ENCODE measurements around the gene ADRA2B.

DNA sequence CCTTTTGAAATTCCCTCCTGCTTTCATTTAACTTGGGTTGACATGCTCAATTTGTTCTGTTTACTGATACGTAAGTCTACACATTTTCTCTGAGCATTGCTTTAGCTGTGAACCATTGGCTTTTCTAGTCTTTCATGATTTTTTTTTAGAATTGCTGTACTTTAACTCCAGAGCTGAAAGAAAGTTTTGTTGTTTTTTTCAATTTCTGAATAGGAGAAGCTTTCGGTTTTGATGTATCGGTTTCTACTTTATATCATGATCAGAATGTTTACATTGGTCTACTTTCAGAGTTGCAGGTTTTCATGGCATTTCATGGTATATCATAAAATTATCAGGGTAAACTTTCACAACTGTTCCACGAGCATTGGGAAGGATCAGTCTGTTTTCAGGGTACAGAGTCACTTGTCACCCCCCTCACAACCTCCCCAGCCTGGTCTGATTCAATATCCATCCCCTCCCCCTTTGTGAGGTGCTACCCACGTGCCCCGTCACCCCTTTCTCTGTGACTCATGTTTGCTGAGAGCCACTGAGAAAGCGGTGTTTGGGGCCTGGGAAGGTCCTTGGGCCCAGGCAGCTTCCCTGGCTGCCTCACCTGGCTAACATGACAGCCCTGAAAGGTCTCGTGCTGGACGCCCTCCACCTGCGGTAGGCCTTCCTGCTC is 14.9 kb upstream of the ADRA2B start:
- TF ChIP-seq, protein P1, sequence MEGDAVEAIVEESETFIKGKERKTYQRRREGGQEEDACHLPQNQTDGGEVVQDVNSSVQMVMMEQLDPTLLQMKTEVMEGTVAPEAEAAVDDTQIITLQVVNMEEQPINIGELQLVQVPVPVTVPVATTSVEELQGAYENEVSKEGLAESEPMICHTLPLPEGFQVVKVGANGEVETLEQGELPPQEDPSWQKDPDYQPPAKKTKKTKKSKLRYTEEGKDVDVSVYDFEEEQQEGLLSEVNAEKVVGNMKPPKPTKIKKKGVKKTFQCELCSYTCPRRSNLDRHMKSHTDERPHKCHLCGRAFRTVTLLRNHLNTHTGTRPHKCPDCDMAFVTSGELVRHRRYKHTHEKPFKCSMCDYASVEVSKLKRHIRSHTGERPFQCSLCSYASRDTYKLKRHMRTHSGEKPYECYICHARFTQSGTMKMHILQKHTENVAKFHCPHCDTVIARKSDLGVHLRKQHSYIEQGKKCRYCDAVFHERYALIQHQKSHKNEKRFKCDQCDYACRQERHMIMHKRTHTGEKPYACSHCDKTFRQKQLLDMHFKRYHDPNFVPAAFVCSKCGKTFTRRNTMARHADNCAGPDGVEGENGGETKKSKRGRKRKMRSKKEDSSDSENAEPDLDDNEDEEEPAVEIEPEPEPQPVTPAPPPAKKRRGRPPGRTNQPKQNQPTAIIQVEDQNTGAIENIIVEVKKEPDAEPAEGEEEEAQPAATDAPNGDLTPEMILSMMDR (IDR thresholded peaks at IDR 0.05) = no peak
- TF ChIP-seq, protein P2, sequence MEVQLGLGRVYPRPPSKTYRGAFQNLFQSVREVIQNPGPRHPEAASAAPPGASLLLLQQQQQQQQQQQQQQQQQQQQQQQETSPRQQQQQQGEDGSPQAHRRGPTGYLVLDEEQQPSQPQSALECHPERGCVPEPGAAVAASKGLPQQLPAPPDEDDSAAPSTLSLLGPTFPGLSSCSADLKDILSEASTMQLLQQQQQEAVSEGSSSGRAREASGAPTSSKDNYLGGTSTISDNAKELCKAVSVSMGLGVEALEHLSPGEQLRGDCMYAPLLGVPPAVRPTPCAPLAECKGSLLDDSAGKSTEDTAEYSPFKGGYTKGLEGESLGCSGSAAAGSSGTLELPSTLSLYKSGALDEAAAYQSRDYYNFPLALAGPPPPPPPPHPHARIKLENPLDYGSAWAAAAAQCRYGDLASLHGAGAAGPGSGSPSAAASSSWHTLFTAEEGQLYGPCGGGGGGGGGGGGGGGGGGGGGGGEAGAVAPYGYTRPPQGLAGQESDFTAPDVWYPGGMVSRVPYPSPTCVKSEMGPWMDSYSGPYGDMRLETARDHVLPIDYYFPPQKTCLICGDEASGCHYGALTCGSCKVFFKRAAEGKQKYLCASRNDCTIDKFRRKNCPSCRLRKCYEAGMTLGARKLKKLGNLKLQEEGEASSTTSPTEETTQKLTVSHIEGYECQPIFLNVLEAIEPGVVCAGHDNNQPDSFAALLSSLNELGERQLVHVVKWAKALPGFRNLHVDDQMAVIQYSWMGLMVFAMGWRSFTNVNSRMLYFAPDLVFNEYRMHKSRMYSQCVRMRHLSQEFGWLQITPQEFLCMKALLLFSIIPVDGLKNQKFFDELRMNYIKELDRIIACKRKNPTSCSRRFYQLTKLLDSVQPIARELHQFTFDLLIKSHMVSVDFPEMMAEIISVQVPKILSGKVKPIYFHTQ (CRISPR knock-in tag; IDR thresholded peaks at IDR 0.05) = no peak
- no peak for TF ChIP-seq ZBTB21 (CRISPR knock-in tag; IDR thresholded peaks at IDR 0.05; ENCODE audit: borderline replicate concordance)
- TF ChIP-seq MXD4 (CRISPR knock-in tag; IDR thresholded peaks at IDR 0.05; ENCODE audit: borderline replicate concordance) = no peak
- TF ChIP-seq, protein P3, sequence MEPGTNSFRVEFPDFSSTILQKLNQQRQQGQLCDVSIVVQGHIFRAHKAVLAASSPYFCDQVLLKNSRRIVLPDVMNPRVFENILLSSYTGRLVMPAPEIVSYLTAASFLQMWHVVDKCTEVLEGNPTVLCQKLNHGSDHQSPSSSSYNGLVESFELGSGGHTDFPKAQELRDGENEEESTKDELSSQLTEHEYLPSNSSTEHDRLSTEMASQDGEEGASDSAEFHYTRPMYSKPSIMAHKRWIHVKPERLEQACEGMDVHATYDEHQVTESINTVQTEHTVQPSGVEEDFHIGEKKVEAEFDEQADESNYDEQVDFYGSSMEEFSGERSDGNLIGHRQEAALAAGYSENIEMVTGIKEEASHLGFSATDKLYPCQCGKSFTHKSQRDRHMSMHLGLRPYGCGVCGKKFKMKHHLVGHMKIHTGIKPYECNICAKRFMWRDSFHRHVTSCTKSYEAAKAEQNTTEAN (CRISPR knock-in tag; IDR thresholded peaks at IDR 0.05) = no peak
- TF ChIP-seq ZNF121 (CRISPR knock-in tag; IDR thresholded peaks at IDR 0.05) = no peak
- TF ChIP-seq, protein P4, sequence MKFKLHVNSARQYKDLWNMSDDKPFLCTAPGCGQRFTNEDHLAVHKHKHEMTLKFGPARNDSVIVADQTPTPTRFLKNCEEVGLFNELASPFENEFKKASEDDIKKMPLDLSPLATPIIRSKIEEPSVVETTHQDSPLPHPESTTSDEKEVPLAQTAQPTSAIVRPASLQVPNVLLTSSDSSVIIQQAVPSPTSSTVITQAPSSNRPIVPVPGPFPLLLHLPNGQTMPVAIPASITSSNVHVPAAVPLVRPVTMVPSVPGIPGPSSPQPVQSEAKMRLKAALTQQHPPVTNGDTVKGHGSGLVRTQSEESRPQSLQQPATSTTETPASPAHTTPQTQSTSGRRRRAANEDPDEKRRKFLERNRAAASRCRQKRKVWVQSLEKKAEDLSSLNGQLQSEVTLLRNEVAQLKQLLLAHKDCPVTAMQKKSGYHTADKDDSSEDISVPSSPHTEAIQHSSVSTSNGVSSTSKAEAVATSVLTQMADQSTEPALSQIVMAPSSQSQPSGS (CRISPR knock-in tag; IDR thresholded peaks at IDR 0.05; ENCODE audit: borderline replicate concordance, low read depth) = no peak

All from WTC11 (cell line).